ENCODE data around the gene RAF1. TPM values are rescaled to one million over a fixed set of nuclear protein-coding genes. Genes with fewer than 3 reads are reported as not detected.
A peak's percentile ranks its signal among the peaks of the same experiment; 100 is the strongest.

Gene RAF1
- total RNA-seq, 1 experiment from 2014 or later: 89.5 TPM

GRCh38 chr3:12598890-12599289, 65.0 kb downstream of the RAF1 start:
- Histone ChIP-seq H3K9me2 (replicated peaks; ENCODE audit: insufficient read depth, low read length) (no peaks in the 10 kb centered on the region), H3K4me1 (ENCODE audit: low read length) (no peaks in the 10 kb centered on the region), H3K4me2 (ENCODE audit: low read depth, low read length, poor library complexity, severe bottlenecking) (no peak overlapping the region), H3K27ac (ENCODE audit: low read length) (no peak overlapping the region), H3K4me3 (ENCODE audit: low read length) (no peak overlapping the region), H3K9ac (ENCODE audit: low read length) (no peak overlapping the region), H3K9me3 (ENCODE audit: low read length) (no peaks in the 10 kb centered on the region), H3K36me3 (ENCODE audit: insufficient read depth, low read length) (peaks cover 41% of the 10 kb centered on the region; the same call in 1 of the 2 replicates), H2AFZ (ENCODE audit: low read length) (no peak overlapping the region), H3K79me2 (ENCODE audit: low read length) (peaks cover 20% of the 10 kb centered on the region; the same call in 1 of the 2 replicates), H4K20me1 (ENCODE audit: insufficient read depth, low read depth, low read length) (no peaks in the 10 kb centered on the region), H3K27me3 (ENCODE audit: low read length) (no peaks in the 10 kb centered on the region)
- DNase-seq: no peak

DNA sequence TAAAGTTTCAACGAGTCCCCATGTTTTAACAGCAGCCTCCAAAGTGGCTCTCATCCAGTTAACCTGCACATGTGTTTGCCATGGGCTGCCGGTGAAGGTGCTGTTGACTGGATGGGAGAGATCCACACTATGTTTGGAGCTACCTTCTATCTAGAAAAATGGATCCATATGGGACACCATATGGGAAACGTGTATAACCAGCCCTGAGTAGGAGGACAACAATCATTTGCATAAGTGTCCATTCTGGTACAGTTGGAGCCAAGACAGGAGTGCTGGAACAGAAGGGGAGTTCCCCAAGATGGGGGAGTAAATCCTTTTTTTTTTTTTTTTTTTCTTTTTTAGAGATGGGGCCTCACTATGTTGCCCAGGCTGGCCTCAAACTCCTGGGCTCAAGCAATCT, 70.4 kb downstream of the RAF1 start:
- H3K27ac ChIP-seq (ENCODE audit: low read length): no peak overlapping the region

GRCh38 chr3:12591997-12592715, 71.8 kb downstream of the RAF1 start:
- Histone ChIP-seq H3K27me3 (ENCODE audit: low read length) (no peaks in the 10 kb centered on the region), H3K9ac (ENCODE audit: low read length) (no peak overlapping the region), H2AFZ (ENCODE audit: low read length) (no peak overlapping the region), H3K4me1 (ENCODE audit: low read length) (peaks cover 31% of the 10 kb centered on the region), H3K27ac (ENCODE audit: low read length) (no peak overlapping the region), H3K9me3 (ENCODE audit: low read length) (no peaks in the 10 kb centered on the region), H3K79me2 (ENCODE audit: low read length) (peaks cover 22% of the 10 kb centered on the region), H4K20me1 (ENCODE audit: insufficient read depth, low read depth, low read length) (no peaks in the 10 kb centered on the region), H3K9me2 (replicated peaks; ENCODE audit: insufficient read depth, low read length) (no peaks in the 10 kb centered on the region), H3K4me2 (ENCODE audit: low read depth, low read length, poor library complexity, severe bottlenecking) (no peak overlapping the region), H3K4me3 (ENCODE audit: low read length) (no peak overlapping the region), H3K36me3 (ENCODE audit: insufficient read depth, low read length) (peaks cover 31% of the 10 kb centered on the region)
- no peak for DNase-seq

More for the DNA sequence above, 70.4 kb downstream of the RAF1 start:
- no peak for DNase-seq
- no peak overlapping the region for H3K9ac ChIP-seq (ENCODE audit: low read length)
- no peaks in the 10 kb centered on the region for H3K9me2 ChIP-seq (replicated peaks; ENCODE audit: insufficient read depth, low read length)
- H3K9me3 ChIP-seq (ENCODE audit: low read length): no peaks in the 10 kb centered on the region
- no peaks in the 10 kb centered on the region for H4K20me1 ChIP-seq (ENCODE audit: insufficient read depth, low read depth, low read length)
- H3K27me3 ChIP-seq (ENCODE audit: low read length): no peaks in the 10 kb centered on the region
- H3K4me3 ChIP-seq (ENCODE audit: low read length): no peak overlapping the region
- peaks cover 25% of the 10 kb centered on the region for H3K36me3 ChIP-seq (ENCODE audit: insufficient read depth, low read length)
- H2AFZ ChIP-seq (ENCODE audit: low read length): no peak overlapping the region
- no peak overlapping the region for H3K4me2 ChIP-seq (ENCODE audit: low read depth, low read length, poor library complexity, severe bottlenecking)
- H3K79me2 ChIP-seq (ENCODE audit: low read length): peaks cover 10% of the 10 kb centered on the region
- peaks cover 28% of the 10 kb centered on the region for H3K4me1 ChIP-seq (ENCODE audit: low read length)

DNA sequence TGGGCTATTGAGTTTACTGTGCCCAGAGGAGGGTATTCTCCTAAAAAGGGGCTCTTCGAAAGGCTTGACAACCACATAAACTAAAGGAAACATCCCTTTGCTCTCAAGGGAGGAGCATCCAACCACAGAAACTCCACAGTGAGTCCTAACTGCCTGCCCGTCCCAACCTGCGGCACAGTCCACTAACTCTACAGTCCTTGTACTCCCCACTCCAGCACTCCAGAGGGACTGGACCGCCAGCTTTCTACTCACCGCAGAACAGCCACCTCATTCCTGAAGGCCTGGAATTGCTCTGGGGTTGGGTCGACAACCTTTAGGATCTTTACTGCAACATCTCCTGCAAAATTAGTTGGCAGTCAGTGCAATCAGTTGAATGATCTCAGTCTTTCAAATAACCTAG, 72.5 kb downstream of the RAF1 start:
- Histone ChIP-seq H3K36me3 (ENCODE audit: insufficient read depth, low read length) (peaks cover 35% of the 10 kb centered on the region), H3K27ac (ENCODE audit: low read length) (no peak overlapping the region; the same call in 1 of the 2 replicates), H3K79me2 (ENCODE audit: low read length) (peaks cover 23% of the 10 kb centered on the region), H3K4me3 (ENCODE audit: low read length) (no peak overlapping the region), H3K9me3 (ENCODE audit: low read length) (no peaks in the 10 kb centered on the region), H3K4me2 (ENCODE audit: low read depth, low read length, poor library complexity, severe bottlenecking) (no peak overlapping the region), H3K4me1 (ENCODE audit: low read length) (peaks cover 31% of the 10 kb centered on the region), H2AFZ (ENCODE audit: low read length) (no peak overlapping the region), H3K9me2 (replicated peaks; ENCODE audit: insufficient read depth, low read length) (no peaks in the 10 kb centered on the region), H3K27me3 (ENCODE audit: low read length) (no peaks in the 10 kb centered on the region), H3K9ac (ENCODE audit: low read length) (no peak overlapping the region), H4K20me1 (ENCODE audit: insufficient read depth, low read depth, low read length) (no peaks in the 10 kb centered on the region)
- DNase-seq: no peak

DNA sequence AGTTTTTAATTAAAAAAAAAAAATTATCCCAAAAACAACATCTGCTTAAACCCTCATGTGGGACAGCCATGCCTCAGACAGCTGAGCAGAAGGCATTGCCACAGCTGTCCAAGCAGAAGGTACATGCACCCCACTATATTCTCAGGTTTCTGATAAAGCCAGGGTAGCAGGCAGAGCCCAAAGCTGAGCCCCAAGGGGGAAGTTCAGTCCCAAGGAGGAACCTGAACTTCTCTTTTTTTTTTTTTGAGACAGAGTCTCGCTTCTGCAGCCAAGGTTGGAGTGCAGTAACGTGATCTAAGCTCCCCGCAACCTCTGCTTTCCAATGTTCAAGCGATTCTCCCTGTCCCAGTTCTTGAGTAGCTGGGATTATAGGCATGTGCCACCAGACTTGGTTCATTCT, 73.8 kb downstream of the RAF1 start:
- Histone ChIP-seq H3K36me3 (ENCODE audit: insufficient read depth, low read length) (peaks cover 47% of the 10 kb centered on the region), H3K27me3 (ENCODE audit: low read length) (no peaks in the 10 kb centered on the region), H3K9ac (ENCODE audit: low read length) (no peak overlapping the region), H3K9me2 (replicated peaks; ENCODE audit: insufficient read depth, low read length) (no peaks in the 10 kb centered on the region), H3K9me3 (ENCODE audit: low read length) (no peaks in the 10 kb centered on the region), H3K4me2 (ENCODE audit: low read depth, low read length, poor library complexity, severe bottlenecking) (peak overlapping the region; percentile 42), H3K4me1 (ENCODE audit: low read length) (peaks cover 38% of the 10 kb centered on the region), H3K27ac (ENCODE audit: low read length) (peak overlapping the region; percentile 86), H2AFZ (ENCODE audit: low read length) (no peak overlapping the region), H3K79me2 (ENCODE audit: low read length) (peaks cover 26% of the 10 kb centered on the region), H3K4me3 (ENCODE audit: low read length) (0 out of 2 replicates have a peak overlapping the region, but pooled peaks have one; percentile 23), H4K20me1 (ENCODE audit: insufficient read depth, low read depth, low read length) (no peaks in the 10 kb centered on the region)
- DNase-seq: peak; percentile 90

DNA sequence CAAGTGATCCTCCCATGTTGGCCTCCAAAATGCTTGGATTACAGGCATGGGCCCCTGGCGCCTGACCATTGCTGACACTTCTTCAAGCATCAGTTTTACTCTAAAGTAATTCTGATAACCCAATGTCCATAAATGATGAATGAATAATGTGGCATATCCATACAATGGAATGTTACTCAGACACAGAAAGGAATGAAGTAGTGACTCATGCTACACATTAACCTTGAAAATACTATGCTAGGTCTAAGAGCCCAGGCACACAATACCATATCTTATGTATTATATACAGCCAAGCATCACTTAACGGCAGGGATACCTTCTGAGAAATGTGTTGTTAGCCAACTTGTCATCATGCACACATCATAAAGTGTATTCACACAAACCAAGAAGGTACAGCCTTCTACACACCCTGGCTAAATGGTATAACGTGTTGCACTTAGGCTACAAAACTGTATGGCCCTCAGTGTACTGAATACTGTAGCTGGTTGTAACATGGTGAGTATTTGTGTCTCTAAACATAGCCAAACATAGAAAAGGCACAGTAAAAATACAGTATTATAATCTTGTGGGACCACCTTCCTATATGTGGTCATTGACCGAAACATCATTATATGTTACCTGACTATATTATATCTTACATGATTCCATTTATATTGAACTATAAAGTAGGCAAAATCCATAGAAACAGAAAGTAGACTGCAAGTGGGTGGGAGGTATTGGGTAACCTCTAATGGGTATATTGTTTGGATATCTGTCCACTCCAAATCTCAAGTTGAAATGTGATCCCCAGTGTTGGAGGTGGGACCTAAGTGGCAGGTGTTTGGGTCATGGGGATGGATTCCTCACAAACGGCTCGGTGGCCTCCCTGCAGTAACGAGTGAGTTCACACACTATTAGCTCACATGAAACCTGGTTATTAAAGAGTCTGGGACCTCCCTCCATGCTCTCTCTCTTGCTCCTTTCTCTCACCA, 75.6 kb downstream of the RAF1 start:
- H3K9me2 ChIP-seq (replicated peaks; ENCODE audit: insufficient read depth, low read length): no peaks in the 10 kb centered on the region
- H3K27ac ChIP-seq (ENCODE audit: low read length): 0 out of 2 replicates have a peak overlapping the region, but pooled peaks have one; percentile 86
- H3K27me3 ChIP-seq (ENCODE audit: low read length): no peaks in the 10 kb centered on the region
- H3K4me2 ChIP-seq (ENCODE audit: low read depth, low read length, poor library complexity, severe bottlenecking): no peak overlapping the region
- H3K4me3 ChIP-seq (ENCODE audit: low read length): no peak overlapping the region
- peaks cover 64% of the 10 kb centered on the region for H3K36me3 ChIP-seq (ENCODE audit: insufficient read depth, low read length)
- no peak for DNase-seq
- H3K4me1 ChIP-seq (ENCODE audit: low read length): peaks cover 38% of the 10 kb centered on the region
- H3K9me3 ChIP-seq (ENCODE audit: low read length): no peaks in the 10 kb centered on the region
- H3K79me2 ChIP-seq (ENCODE audit: low read length): peaks cover 26% of the 10 kb centered on the region
- no peaks in the 10 kb centered on the region for H4K20me1 ChIP-seq (ENCODE audit: insufficient read depth, low read depth, low read length)
- H3K9ac ChIP-seq (ENCODE audit: low read length): no peak overlapping the region
- no peak overlapping the region for H2AFZ ChIP-seq (ENCODE audit: low read length)

- Histone ChIP-seq H3K4me3 (ENCODE audit: low read length) (no peak overlapping the region), H3K27ac (ENCODE audit: low read length) (peak overlapping the region; percentile 6; the same call in 1 of the 2 replicates), H3K9ac (ENCODE audit: low read length) (no peak overlapping the region), H3K4me2 (ENCODE audit: low read depth, low read length, poor library complexity, severe bottlenecking) (no peak overlapping the region), H3K79me2 (ENCODE audit: low read length) (peaks cover 26% of the 10 kb centered on the region), H3K36me3 (ENCODE audit: insufficient read depth, low read length) (peaks cover 82% of the 10 kb centered on the region), H4K20me1 (ENCODE audit: insufficient read depth, low read depth, low read length) (no peaks in the 10 kb centered on the region), H3K9me3 (ENCODE audit: low read length) (no peaks in the 10 kb centered on the region), H3K9me2 (replicated peaks; ENCODE audit: insufficient read depth, low read length) (no peaks in the 10 kb centered on the region), H3K27me3 (ENCODE audit: low read length) (no peaks in the 10 kb centered on the region), H2AFZ (ENCODE audit: low read length) (no peak overlapping the region), H3K4me1 (ENCODE audit: low read length) (peaks cover 35% of the 10 kb centered on the region)
- DNase-seq: no peak
Measured at GRCh38 chr3:12586403-12586802, 77.5 kb downstream of the RAF1 start.

DNA sequence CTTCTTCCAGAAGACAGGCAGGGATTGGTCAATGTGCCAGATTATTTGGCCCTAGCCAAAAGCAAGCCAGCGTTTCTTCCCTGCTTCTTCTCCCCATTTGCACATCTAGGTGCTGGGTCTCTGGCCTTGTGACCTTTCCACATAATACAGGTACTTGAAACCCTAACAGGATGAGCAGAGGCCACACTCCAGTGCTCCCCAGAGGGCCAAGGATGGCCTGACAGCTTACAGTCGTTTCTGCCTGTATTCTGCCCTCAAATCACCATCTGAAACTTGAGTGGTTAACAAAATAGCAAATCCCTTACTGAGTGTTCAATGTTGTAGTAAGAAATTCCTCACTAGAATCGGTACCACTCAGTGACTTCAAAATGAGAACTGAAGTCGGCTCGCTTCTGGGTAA, 77.9 kb downstream of the RAF1 start:
- Histone ChIP-seq H3K4me3 (ENCODE audit: low read length) (no peak overlapping the region), H3K27ac (ENCODE audit: low read length) (0 out of 2 replicates have a peak overlapping the region, but pooled peaks have one; percentile 6)
- DNase-seq: no peak

More for the DNA sequence above, 77.9 kb downstream of the RAF1 start:
- H3K9ac ChIP-seq (ENCODE audit: low read length): no peak overlapping the region
- no peak overlapping the region for H2AFZ ChIP-seq (ENCODE audit: low read length)
- peaks cover 83% of the 10 kb centered on the region for H3K36me3 ChIP-seq (ENCODE audit: insufficient read depth, low read length)
- no peaks in the 10 kb centered on the region for H4K20me1 ChIP-seq (ENCODE audit: insufficient read depth, low read depth, low read length)
- H3K9me3 ChIP-seq (ENCODE audit: low read length): no peaks in the 10 kb centered on the region
- peaks cover 26% of the 10 kb centered on the region for H3K79me2 ChIP-seq (ENCODE audit: low read length)
- H3K9me2 ChIP-seq (replicated peaks; ENCODE audit: insufficient read depth, low read length): no peaks in the 10 kb centered on the region
- H3K4me2 ChIP-seq (ENCODE audit: low read depth, low read length, poor library complexity, severe bottlenecking): no peak overlapping the region
- H3K27me3 ChIP-seq (ENCODE audit: low read length): no peaks in the 10 kb centered on the region
- H3K4me1 ChIP-seq (ENCODE audit: low read length): peaks cover 31% of the 10 kb centered on the region
